ENCODE results near the gene SLC36A3.

DNA sequence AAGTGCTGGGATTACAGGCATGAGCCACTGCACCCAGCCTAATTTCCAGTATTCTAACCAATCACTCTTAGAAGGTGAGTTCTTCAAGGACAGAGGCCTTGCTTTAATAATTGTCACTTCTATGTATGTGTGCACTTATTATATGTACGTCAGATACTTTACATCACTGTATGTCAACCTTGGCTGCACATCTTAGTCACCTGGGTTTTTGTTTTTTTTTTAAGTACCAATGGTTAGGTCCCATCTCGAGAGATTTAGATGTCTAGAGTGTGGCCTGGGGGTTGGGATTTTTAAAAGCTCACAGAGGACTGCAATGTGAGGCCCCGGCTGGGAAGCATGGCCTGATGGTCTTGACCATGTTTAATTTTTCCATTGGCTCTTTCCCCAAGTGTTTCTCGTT is 60.4 kb downstream of the SLC36A3 start:
- TF ChIP-seq, protein P1, sequence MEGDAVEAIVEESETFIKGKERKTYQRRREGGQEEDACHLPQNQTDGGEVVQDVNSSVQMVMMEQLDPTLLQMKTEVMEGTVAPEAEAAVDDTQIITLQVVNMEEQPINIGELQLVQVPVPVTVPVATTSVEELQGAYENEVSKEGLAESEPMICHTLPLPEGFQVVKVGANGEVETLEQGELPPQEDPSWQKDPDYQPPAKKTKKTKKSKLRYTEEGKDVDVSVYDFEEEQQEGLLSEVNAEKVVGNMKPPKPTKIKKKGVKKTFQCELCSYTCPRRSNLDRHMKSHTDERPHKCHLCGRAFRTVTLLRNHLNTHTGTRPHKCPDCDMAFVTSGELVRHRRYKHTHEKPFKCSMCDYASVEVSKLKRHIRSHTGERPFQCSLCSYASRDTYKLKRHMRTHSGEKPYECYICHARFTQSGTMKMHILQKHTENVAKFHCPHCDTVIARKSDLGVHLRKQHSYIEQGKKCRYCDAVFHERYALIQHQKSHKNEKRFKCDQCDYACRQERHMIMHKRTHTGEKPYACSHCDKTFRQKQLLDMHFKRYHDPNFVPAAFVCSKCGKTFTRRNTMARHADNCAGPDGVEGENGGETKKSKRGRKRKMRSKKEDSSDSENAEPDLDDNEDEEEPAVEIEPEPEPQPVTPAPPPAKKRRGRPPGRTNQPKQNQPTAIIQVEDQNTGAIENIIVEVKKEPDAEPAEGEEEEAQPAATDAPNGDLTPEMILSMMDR (IDR thresholded peaks at IDR 0.05) = no peak
- no peak for TF ChIP-seq POLR2A (IDR thresholded peaks at IDR 0.05)
- no peak for TF ChIP-seq EP300 (IDR thresholded peaks at IDR 0.05)
- TF ChIP-seq POLR2AphosphoS5 (IDR thresholded peaks at IDR 0.05) = no peak

Measured in gastroesophageal sphincter (tissue), 3 donors.